HG03196 (cell line): ENCODE data around the gene LRP1-AS.
"Not testable (repeated sequence)": the region's sequence is repeated elsewhere in the genome, so short reads cannot be mapped to it uniquely, and the experiment has no call there.

Experiments
- ATAC-seq: cut with Tn5 transposase; IDR thresholded peaks from one replicate; pipeline ENCODE4 v1.9.1; 2021; ENCODE audit not compliant: unreplicated experiment

LRP1-AS gene

GRCh38 chr12:57124261-57124877 lies 23.1 kb downstream of the LRP1-AS start:
- no peak for ATAC-seq

DNA sequence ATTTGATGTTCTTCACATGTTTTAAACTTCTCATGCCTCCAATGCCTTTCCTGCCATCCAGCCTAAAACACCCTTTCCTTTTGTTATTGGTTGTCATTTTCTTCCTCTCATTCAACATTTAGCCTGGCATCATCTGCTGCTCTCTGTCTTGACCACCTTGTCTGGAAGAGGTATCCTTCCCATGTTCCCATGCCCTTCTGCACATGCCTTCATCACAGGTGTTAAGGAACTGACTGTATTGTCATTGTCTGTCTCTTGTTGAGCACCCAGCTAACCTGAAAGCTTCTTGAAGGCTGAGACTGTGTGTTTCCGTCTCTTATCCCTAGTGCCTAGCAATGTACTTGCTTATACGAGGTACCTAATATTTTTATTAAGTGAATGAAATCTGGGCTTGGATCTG lies 23.6 kb downstream of the LRP1-AS start:
- no peak for ATAC-seq

- not testable (repeated sequence) for ATAC-seq
Measured at GRCh38 chr12:57120718-57121117, 26.7 kb downstream of the LRP1-AS start.

DNA sequence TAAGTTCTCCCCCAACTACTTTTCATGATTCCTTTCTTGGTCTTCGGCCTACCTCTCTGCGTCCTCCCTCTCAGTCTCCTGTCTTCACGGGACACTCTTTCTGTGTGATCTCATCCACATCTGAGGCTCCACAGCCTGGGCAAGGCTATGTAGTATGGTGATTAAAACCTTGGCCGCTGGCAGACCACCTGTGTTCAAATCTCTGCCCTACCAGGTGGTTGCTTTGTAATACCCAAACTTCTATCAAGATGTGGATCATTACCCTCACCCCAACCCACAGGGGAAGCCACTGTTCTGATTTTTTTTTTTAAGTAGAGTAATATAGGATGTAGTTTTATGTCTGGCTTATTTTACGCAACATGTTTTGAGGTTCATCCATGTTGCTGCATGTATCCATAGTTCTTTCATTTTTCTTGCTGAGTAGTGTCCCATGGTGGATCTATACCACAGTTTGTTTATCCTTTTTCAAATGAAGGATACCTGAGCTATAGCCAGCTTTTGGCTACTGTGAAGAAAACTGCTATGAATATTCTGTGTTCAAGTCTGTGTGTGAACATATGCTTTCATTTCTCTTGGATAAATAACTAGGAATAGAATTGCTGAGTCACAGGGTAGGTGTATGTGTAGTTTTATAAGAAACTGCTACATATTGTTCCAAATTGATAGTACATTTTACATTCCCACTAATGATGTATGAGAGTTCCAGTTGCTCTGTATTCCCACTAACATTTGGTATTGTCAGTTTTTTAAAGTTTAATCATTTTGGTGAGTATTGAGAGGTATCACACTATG lies 27.9 kb downstream of the LRP1-AS start:
- no peak for ATAC-seq

GRCh38 chr12:57118711-57119271 lies 28.6 kb downstream of the LRP1-AS start:
- ATAC-seq, result peak; percentile 56

- ATAC-seq, result no peak
Measured at GRCh38 chr12:57116580-57117281, 30.7 kb downstream of the LRP1-AS start.

GRCh38 chr12:57112492-57113294 lies 34.7 kb downstream of the LRP1-AS start:
- ATAC-seq, result peak; percentile 48

DNA sequence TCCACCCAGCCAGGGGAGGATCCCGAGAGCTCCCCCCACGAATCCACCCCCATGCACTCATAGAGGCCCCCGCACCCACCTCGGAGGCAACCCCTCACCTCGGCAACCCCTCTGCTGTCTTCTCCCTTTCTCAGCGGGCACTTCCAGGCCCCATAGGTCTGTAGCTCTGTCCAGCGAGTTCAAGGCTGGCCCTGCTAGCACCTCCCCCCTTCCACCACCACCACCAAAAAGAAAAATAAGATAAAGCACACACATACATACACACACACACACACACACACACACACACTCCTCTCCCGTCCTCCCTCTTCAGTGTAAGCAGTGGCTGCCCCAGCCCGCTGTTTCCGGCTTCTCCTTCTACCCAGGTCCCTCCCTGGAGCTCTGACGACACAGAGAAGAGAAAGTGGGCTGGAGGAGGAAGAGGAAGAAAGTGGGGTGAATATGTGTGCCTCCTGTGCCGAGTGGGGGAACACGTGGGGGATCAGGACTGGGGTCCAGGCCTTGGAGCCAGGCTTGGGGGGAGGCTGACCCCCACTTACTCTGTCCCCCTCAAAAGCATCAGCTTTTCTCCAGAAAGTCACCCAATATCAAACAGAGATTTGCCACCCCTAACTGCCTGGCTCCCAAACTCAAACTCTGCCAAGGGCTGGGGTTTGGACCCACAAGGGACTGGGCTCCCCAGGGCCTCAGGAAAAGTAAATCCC lies 36.2 kb downstream of the LRP1-AS start, which contains the start of gene STAT6:
Gene STAT6, minus strand, starts transcription at position 332 of the 704 bp plus-strand sequence. CDS start 3,084 bp downstream, outside the sequence.
- peak; percentile 57 for ATAC-seq

- peak; percentile 48 for ATAC-seq
Measured at GRCh38 chr12:57110104-57111030, 37.1 kb downstream of the LRP1-AS start.

DNA sequence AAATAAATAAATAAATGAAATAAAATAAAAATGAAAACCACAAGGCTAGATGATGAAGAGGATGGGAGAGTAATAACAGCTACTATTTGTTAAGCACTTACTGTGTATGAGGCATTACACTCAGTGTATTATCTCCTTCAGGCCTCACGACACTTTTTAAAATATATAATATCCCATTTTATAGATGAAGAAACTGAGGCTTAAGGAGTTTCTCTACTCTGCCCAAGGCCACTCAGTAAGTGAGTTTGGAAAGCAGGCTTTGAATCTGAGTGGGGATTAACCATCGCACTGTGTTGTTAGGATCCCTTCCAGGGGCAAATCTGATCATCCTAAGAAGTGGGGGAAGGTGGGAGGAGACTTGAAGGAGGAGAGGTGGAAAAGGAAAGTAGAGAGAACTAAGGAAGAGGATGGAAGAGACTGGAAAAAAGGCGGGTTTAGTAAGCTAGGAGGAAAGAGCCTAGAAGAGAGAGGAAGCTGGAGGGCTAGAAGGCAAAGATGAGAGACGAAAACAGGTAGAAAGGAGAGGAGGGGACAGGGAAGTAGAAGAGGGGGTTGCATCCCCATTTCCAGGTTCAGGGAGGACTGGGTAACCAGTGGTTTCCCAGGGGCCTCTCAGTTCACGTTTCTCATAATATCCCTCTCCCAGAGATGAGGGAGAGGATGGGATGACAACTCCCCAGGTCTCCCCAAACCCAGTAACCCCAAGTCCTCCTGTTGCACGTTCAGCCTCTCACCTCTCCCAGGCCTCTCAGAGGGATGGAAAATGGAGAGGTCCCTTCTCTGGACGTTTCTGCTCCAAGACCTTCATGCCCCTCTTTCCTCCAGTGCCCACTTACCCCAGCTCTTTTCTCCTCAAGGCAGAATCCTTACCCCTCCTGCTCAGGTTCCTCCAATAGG lies 38.0 kb downstream of the LRP1-AS start:
- no peak for ATAC-seq

DNA sequence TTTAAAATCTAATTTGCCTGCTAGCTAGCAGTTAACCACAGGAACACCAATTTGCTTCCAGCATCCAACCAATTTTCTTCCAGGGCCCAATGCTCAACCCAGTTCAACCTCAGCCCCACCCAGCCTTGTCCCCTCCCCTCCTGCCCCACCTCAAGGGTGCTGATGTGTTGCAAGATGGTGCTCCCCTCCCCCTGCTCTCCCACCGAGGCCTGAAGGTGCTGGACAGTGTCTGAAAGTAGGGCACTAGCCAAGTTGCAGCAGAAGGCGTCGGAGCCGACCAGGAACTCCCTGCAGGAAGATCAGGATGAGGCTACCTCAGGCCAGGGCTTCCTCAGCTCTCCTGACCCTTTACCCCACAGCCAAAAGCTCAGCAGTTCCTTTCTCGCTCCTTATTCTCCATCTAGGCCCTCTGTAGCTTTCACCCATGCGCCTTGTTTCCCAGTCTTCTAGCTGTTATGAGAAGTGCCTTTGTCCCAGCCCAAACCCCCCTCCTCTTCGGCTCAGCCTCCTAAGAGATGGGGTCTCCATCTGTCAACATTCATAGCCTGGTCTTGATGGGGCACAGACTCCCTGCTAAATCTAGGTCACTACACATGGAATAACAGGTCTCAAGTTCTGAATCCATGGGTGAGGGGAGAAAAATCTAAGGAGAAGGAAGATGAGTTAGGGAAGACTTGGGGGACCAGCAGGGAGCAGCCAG lies 39.8 kb downstream of the LRP1-AS start:
- no peak for ATAC-seq

GRCh38 chr12:57106021-57106708 lies 41.3 kb downstream of the LRP1-AS start:
- ATAC-seq, result no peak

GRCh38 chr12:57105011-57105753 lies 42.2 kb downstream of the LRP1-AS start:
- ATAC-seq, result no peak

DNA sequence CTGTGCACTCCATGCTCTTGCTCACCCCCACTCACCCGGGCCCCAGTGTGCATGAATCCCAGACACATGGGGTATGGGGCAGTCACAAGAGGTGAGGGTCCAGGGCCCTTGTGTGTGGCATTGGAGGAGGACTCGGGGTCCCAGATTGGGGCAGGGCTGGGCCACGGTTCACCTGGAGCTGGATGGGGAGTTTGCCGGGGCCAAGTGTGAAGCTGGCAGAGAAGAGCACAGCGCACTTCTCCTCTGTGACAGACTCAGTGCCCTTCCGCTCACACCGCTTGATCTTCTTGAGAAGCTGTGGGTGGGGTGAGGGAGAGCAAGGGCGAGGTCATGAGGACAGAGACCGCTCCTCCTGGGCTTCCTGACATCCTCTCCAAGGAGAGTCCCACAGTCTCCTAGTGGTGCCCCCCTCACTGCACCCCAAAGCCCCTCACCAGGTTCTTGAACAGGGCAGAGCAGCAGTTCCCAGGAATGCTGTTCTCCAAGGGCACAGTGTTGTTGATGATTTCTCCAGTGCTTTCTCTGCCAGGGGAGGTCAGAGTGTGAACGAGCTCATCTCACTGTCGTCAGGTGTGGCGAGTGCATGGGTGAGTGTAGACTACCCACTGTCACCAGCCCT lies 43.0 kb downstream of the LRP1-AS start:
- ATAC-seq, result no peak

DNA sequence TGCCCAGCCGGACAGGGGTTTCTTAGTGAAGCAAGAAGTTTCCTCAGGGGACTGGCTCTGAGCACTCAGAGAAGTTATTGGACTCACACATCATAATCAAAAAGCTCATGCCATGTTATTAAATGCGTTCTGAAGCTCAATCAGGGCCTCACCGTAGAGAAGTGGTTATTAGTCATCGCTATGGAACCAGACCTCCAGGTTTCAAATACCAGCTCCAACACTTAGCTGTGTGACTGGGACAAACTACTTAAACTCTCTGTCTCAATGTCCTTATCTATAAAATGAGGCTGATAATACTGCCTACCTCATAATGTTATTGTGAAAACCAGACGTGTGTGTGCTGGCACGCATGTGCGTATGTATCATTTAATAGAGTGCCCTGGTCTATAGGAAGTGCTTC lies 43.6 kb downstream of the LRP1-AS start:
- ATAC-seq, result no peak
